Psoas muscle (tissue), 8 donors: ENCODE results near the gene IFIT1. TPM values are rescaled to one million over a fixed set of nuclear protein-coding genes. Genes with fewer than 3 reads are reported as not detected.

Source experiments
- ATAC-seq, 4 donors: fragments of 200-7000 bp; cut with Tn5 transposase; one replicate each; pipeline ENCODE4 v1.9.1; 2020; ENCODE audit warnings: moderate library complexity in 3 of 4, mild to moderate bottlenecking in 2 of 4
- DNase-seq, 2 donors: peaks; one replicate each; pipeline ENCODE4 v3.0.0-alpha.2; 2020
- H3K27ac ChIP-seq: fragments of 200-600 bp; one replicate; pipeline ENCODE4 v1.8.0; 2022
- H3K27me3 ChIP-seq, 3 donors: fragments of 200-600 bp in 1 of 3; one replicate each; pipeline versions ENCODE4 v1.6.1 to v1.8.0; 2013 to 2022; ENCODE audit warnings: low read length in 2 of 3, mild to moderate bottlenecking in 2 of 3, moderate library complexity in 1 of 3; ENCODE audit not compliant: insufficient read depth in 3 of 3
- H3K36me3 ChIP-seq, 2 donors: fragments of 200-600 bp in 1 of 2; one replicate each; pipeline versions ENCODE4 v1.6.1 to v1.8.0; 2013 to 2022; ENCODE audit warnings: low read depth in 1 of 2, mild to moderate bottlenecking in 1 of 2, moderate library complexity in 1 of 2; ENCODE audit not compliant: insufficient read depth in 1 of 2
- H3K4me1 ChIP-seq: fragments of 200-600 bp; one replicate; pipeline ENCODE4 v1.8.0; 2022
- H3K4me3 ChIP-seq: fragments of 200-600 bp; one replicate; pipeline ENCODE4 v1.8.0; 2022; ENCODE audit warnings: mild to moderate bottlenecking
- H3K9me3 ChIP-seq: fragments of 200-600 bp; one replicate; pipeline ENCODE4 v1.8.0; 2022
- CTCF ChIP-seq: fragments of 200-600 bp; IDR thresholded peaks from one replicate; pipeline ENCODE4 v1.8.0; 2022; ENCODE audit warnings: antibody characterized with exemption
- WGBS, 3 donors: extraction: QIAGEN DNeasy Blood & Tissue Kit; methylation state at CpG; one replicate each; pipeline versions ENCODE4 v1.1.6 to v1.1.7; 2013; 5-methylcytosine and 5-hydroxymethylcytosine counted together
- intact Hi-C, 2 donors: fragments of 100-400 bp; cut with DNase I; formaldehyde crosslinking; loops; one replicate each; pipeline versions ENCODE4 v1.11.0 to v1.14.2; 2022
- polyA plus RNA-seq, 3 donors: library from polyadenylated mRNA; stranded (reverse); fragments of 200-250 nt; gene quantifications; one replicate each; pipeline ENCODE4 v1.2.3, GENCODE V29; 2013
- total RNA-seq, 4 donors: library from RNA; stranded (reverse); fragmentation: NEBNext Ultra II Directional in 2 of 4; extraction: Animal tissue kit (Norgen Biotek cat#: 25700) in 2 of 4; gene quantifications; one replicate each; pipeline versions ENCODE4 v1.2.1 to v1.2.4, GENCODE V29; 2021 to 2023
- donor health status: healthy with polysubstance abuse.
- donor health status: DM: no; HTN: no; CAD: no; lungs with moderate emphysema.
- donor health status: Bipolar disorder and iron deficiency.
- donor health status: healthy.
- donor health status: DM: yes; HTN: yes; CAD: no.
- donor health status: DM: no; HTN: no; CAD: no.
- donor health status: DM: no; HTN: no; CAD: no.
- donor health status: DM: yes; HTN: yes; CAD: no.

IFIT1 gene
- total and polyA plus RNA-seq, 7 donors, result 1.6 to 22.5 (median 3.3) TPM

- Histone ChIP-seq H3K4me3 (no peak within 1 kb of the TSS), H3K4me1 (peaks cover 20% of the 10 kb centered on the region), H3K27me3 (no peaks in the 10 kb centered on the region), H3K36me3 (no peaks in the 10 kb centered on the region), H3K27ac (no peak within 1 kb of the TSS), H3K9me3 (no peaks in the 10 kb centered on the region)
- WGBS, 3 donors, result 88 to 95% (median 91%) methylated on average over 5 of the region's 5 CpGs
- intact Hi-C loops, result loop anchor here in 1 of 2 donors (5.0 kb wide), 1 partner anchor 81 kb away; no protein-coding TSS in a partner anchor
- DNase-seq (no peak), ATAC-seq (no peak)
- no peak for TF ChIP-seq CTCF
These were observed 14.5 kb upstream of the IFIT1 start, which contains the start of gene IFIT1B for GRCh38 chr10:89377705-89378637. TSS of gene IFIT1B (plus strand) at chr10:89378056. CDS start at chr10:89378136, 80 bp downstream.

GRCh38 chr10:89379103-89379502, 13.3 kb upstream of the IFIT1 start:
- Histone ChIP-seq H3K4me3 (no peak overlapping the region), H3K4me1 (peaks cover 11% of the 10 kb centered on the region), H3K36me3 (no peaks in the 10 kb centered on the region), H3K27me3 (no peaks in the 10 kb centered on the region), H3K27ac (no peak overlapping the region), H3K9me3 (no peaks in the 10 kb centered on the region)
- TF ChIP-seq CTCF, result no peak
- ATAC-seq (no peak), DNase-seq (no peak)
- intact Hi-C loops, result loop anchor here in 1 of 2 donors (5.0 kb wide), 1 partner anchor 82 kb away; no protein-coding TSS in a partner anchor

GRCh38 chr10:89382757-89383156, 9.7 kb upstream of the IFIT1 start:
- H3K4me1 ChIP-seq, result no peaks in the 10 kb centered on the region
- H3K27me3 ChIP-seq, result no peaks in the 10 kb centered on the region
- no peak overlapping the region for H3K27ac ChIP-seq
- DNase-seq, result no peak
- intact Hi-C loops, result loop anchor here in 1 of 2 donors (5.0 kb wide), 1 partner anchor 1365 kb away; no protein-coding TSS in a partner anchor
- no peak overlapping the region for H3K4me3 ChIP-seq
- 90 to 96% (median 93%) methylated on average over 1 of the region's 1 CpG for WGBS, 3 donors
- TF ChIP-seq CTCF, result no peak
- H3K36me3 ChIP-seq, result no peaks in the 10 kb centered on the region
- H3K9me3 ChIP-seq, result no peaks in the 10 kb centered on the region
- ATAC-seq, result no peak

- WGBS, 3 donors, result 82 to 90% (median 85%) methylated on average over 4 of the region's 4 CpGs
- H3K36me3 ChIP-seq, result no peaks in the 10 kb centered on the region
- TF ChIP-seq CTCF, result no peak
- H3K4me1 ChIP-seq, result no peaks in the 10 kb centered on the region
- H3K4me3 ChIP-seq, result no peak overlapping the region
- no peak for DNase-seq
- intact Hi-C loops, result loop anchor here in 1 of 2 donors (5.0 kb wide), 2 partner anchors 92 to 1363 kb away; no protein-coding TSS in a partner anchor
- no peak for ATAC-seq
- H3K9me3 ChIP-seq, result no peaks in the 10 kb centered on the region
- H3K27ac ChIP-seq, result no peak overlapping the region
- no peaks in the 10 kb centered on the region for H3K27me3 ChIP-seq
These were observed 7.7 kb upstream of the IFIT1 start for GRCh38 chr10:89384474-89385340.
